Mesodermal cell (in vitro differentiated cells): Measurements from ENCODE around the gene ZNF841.
"Not testable (repeated sequence)": the region's sequence is repeated elsewhere in the genome, so short reads cannot be mapped to it uniquely, and the experiment has no call there.

Experiments used
- H3K27ac ChIP-seq: 2 replicates; pipeline ENCODE4 v1.7.0; 2013; ENCODE audit warnings: mild to moderate bottlenecking, low read depth, low read length, moderate library complexity; ENCODE audit not compliant: severe bottlenecking
- H3K36me3 ChIP-seq: 2 replicates; pipeline ENCODE4 v1.7.1; 2013; ENCODE audit warnings: mild to moderate bottlenecking, low read length, moderate library complexity; ENCODE audit not compliant: control insufficient read depth, insufficient read depth
- H3K4me1 ChIP-seq: one replicate; pipeline ENCODE4 v1.7.1; 2013; ENCODE audit warnings: mild to moderate bottlenecking, low read length; ENCODE audit not compliant: insufficient read depth, control insufficient read depth, poor library complexity, severe bottlenecking
- H3K4me3 ChIP-seq: 2 replicates; pipeline ENCODE4 v1.7.0; 2013; ENCODE audit warnings: low read length, control low read depth, mild to moderate bottlenecking; ENCODE audit not compliant: insufficient read depth, poor library complexity, severe bottlenecking; ENCODE audit errors: extremely low read depth
- H3K9me3 ChIP-seq: 2 replicates; pipeline ENCODE4 v1.7.1; 2013; ENCODE audit warnings: mild to moderate bottlenecking, low read length, moderate library complexity; ENCODE audit not compliant: control insufficient read depth
- WGBS, 2 experiments: methylation state at CpG; one replicate each; pipeline ENCODE4 v1.1.5; 2013; ENCODE audit warnings: missing lambda C conversion rate in 2 of 2; ENCODE audit not compliant: insufficient coverage in 2 of 2; 5-methylcytosine and 5-hydroxymethylcytosine counted together

ZNF841 gene

DNA sequence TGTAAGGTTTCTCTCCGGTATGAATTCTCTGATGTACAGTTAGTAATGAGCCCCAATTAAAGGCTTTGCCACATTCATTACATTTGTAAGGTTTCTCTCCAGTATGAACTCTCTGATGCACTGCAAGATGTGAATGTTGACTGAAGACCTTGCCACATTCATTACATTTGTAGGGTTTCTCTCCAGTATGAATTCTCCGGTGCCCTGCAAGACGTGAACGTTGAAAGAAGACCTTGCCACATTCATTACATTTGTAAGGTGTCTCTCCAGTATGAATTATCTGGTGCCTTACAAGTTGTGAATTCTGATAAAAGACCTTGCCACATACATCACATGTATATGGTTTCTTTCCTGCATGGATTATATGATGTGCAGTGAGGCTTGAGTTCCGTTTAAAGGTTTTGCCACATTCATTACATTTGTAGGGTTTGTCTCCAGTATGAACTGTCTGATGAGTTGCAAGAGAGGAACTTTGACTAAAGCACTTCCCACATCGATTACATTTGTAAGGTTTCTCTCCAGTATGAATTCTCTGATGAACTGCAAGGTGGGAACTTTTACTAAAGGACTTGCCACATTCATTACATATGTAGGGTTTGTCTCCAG is 29.2 kb downstream of the ZNF841 start:
- Histone ChIP-seq H3K9me3 (peaks cover 85% of the 10 kb centered on the region), H3K4me3 (no peak overlapping the region), H3K27ac (no peak overlapping the region), H3K36me3 (peaks cover 79% of the 10 kb centered on the region), H3K4me1 (no peaks in the 10 kb centered on the region)
- WGBS, 2 experiments, result 91 to 100% methylated on average over 1 to 4 of the region's 6 CpGs

DNA sequence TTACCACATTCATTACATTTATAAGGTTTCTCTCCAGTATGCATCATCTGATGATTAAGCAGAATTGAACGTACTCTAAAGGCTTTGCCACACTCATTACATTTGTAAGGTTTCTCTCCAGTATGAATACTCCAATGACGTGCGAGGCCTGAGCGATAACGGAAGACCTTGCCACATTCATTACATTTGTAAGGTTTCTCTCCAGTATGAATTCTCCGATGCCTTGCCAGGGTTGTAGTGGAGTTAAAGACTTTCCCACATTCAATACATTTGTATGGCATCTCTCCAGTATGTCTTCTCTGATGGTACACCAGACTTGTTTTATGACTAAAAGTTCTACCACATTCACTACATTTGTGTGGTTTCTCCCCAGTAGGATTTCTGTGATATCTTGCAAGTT is 30.2 kb downstream of the ZNF841 start:
- Histone ChIP-seq H3K4me1 (no peaks in the 10 kb centered on the region), H3K27ac (no peak overlapping the region), H3K4me3 (no peak overlapping the region), H3K36me3 (peaks cover 70% of the 10 kb centered on the region), H3K9me3 (peaks cover 85% of the 10 kb centered on the region)
- WGBS, 2 experiments, result 74 to 95% methylated on average over 3 of the region's 6 CpGs

DNA sequence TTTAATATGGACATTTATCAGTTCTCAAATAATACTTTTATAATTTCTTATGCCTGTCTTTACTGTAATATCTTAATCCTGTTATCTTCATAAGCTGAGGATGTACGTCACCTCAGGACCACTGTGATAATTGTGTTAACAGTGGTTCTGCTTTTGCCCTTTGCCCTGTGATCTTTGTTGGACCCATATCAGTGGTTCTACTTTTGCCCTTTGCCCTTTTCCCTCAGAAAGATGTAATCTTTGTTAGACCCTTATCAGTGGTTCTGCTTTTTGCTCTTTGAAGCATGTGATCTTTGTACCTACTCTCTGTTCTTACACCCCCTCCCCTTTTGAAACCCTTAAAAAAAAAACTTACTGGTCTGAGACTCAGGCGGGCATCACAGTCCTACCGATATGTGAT is 39.1 kb downstream of the ZNF841 start:
- H3K27ac ChIP-seq, H3K4me1 ChIP-seq, H3K36me3 ChIP-seq, H3K4me3 ChIP-seq: not testable (repeated sequence)
- peaks cover 22% of the 10 kb centered on the region for H3K9me3 ChIP-seq
- WGBS, 2 experiments, result 88 to 100% methylated on average over 3 of the region's 3 CpGs

DNA sequence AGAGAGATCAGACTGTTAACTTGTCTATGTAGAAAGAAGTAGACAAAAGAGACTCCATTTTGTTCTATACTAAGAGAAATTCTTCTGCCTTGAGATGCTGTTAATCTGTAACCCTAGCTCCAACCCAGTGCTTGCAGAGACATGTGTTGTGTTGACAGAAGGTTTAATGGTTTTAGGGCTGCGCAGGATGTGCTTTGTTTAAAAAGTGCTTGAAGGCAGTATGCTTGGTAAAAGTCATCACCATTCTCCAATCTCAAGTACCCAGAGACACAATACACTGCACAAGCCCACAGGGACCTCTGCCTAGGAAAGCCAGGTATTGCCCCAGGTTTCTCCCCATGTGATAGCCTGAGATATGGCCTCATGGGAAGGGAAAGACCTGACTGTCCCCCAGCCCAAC is 43.8 kb downstream of the ZNF841 start:
- WGBS, 2 experiments, result no CpG with 5 or more reads among the region's 1 CpG
- peaks cover 21% of the 10 kb centered on the region for H3K9me3 ChIP-seq
- not testable (repeated sequence) for H3K4me1 ChIP-seq, H3K4me3 ChIP-seq, H3K36me3 ChIP-seq, H3K27ac ChIP-seq

DNA sequence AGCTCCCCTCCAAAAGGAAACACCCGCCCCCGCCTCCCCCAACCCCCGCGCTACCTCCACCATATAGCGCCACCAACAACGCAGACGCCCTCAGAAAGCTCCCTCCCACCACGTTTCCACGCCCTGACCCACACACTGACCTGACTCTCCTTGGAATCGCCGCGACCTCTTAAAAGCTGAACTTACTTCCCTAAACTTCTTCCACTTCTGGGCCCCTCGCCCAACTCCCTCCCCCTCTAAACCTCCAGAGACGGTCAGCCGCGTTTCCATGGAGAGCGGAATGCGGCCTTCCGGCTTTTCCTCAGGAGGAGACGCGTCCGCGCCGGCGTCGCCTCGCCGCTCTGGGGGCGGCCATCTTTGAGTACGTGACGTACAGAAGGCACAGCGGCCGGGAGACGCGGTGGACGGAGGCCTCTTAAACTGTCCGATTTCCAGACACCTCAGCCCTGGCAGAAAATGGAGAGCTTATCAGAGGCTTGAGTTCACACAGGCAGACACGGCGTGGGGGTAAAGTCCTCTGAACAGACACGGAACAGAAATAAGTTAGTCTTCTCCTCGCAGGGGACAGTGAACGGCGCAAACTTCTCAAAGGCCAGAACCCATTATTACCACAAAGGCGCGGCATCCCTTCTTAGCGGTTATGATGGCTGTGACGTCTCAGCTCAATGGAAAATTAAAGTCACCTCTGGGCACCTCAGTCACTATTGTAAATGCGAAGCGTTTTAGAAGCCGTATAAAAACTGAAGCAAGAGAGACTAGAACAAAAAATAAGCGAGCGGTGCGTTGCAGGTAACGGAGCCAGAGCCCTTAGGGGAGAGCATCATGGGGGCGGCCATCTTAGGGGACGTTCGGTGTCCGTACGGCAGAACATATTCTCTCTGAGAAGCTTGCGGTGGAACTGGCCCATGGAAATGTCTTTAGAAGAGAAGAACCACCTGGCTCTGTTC is 46.7 kb downstream of the ZNF841 start, which contains the start of gene ZNF432:
Gene ZNF432 (minus strand): TSS at position 284 of the 947 bp plus-strand sequence. CDS start 1,970 bp downstream, outside the sequence.
- peaks cover 30% of the 10 kb centered on the region for H3K36me3 ChIP-seq
- H3K4me1 ChIP-seq, result no peaks in the 10 kb centered on the region
- peak within 1 kb of the TSS; percentile 55 for H3K4me3 ChIP-seq
- H3K9me3 ChIP-seq, result peaks cover 35% of the 10 kb centered on the region
- H3K27ac ChIP-seq, result peak within 1 kb of the TSS; percentile 99
- 8 to 11% methylated on average over 40 to 49 of the region's 60 CpGs for WGBS, 2 experiments

DNA sequence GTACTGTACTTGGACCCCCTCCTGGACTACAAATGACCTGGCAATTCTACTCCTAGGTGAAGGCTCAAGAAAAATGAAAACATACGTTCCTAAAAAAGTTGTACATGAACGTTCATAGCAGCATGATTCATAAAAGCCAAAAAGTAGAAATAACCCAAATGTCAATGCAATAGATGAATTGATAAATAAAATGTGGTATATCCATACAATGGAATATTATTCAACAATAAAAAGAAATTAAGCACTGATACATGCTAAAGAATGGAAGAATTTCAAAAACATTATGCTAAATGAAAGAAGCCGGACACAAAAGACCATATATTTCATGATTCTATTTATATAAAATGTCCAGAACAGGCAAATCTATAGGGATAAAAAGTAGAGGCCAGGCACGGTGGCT is 56.4 kb downstream of the ZNF841 start:
- no peak overlapping the region for H3K4me3 ChIP-seq
- no peaks in the 10 kb centered on the region for H3K4me1 ChIP-seq
- peaks cover 55% of the 10 kb centered on the region for H3K9me3 ChIP-seq
- 100% methylated on average over 2 to 3 of the region's 4 CpGs for WGBS, 2 experiments
- no peak overlapping the region for H3K27ac ChIP-seq
- peaks cover 79% of the 10 kb centered on the region for H3K36me3 ChIP-seq

DNA sequence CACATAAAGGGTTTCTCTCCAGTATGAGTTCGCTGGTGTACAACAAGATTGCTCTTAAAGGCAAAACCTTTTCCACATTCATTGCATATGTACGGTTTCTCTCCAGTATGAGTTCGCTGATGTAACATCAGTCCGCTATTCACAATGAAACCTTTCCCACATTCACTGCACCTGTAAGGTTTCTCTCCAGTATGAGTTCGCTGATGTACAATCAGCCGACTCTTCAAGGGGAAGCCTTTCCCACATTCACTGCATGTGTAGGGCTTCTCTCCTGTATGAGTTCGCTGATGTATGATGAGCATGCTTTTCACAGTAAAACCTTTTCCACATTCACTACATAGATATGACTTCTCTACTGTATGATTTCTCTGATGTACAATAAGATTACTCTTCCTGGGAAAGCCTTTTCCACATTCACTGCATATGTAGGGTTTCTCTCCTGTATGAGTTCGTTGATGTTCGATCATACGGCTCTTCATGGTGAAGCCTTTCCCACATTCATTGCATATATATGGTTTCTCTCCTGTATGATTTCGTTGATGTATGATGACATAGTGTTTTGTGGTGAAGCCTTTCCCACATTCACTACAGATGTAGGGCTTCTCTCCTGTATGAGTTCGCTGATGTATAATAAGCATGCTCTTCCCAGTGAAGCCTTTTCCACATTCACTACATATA is 61.4 kb downstream of the ZNF841 start:
- no peaks in the 10 kb centered on the region for H3K4me1 ChIP-seq
- WGBS, 2 experiments, result 92 to 100% methylated on average over 6 of the region's 12 CpGs
- H3K27ac ChIP-seq, result no peak overlapping the region
- H3K36me3 ChIP-seq, result peaks cover 86% of the 10 kb centered on the region
- H3K4me3 ChIP-seq, result no peak overlapping the region
- H3K9me3 ChIP-seq, result peaks cover 87% of the 10 kb centered on the region

DNA sequence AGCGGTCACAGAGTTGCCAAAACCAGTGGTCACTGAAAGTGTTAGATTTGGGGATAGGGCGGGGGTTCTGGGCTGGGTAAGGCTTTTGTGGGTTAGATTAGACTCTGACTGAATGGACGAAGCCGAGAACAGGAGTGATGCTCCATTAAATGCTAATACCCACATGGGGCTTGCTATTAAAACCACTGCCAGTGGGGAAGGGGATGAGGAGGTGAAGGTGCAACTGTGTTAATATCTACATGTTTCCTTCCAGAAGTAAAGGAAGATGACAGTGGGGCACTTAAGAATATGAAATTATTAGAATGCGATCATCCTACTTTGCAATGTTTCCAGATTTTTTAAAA is 66.8 kb downstream of the ZNF841 start:
- Histone ChIP-seq H3K4me1 (no peaks in the 10 kb centered on the region), H3K27ac (peak overlapping the region; percentile 96), H3K4me3 (peak overlapping the region; percentile 73), H3K9me3 (peaks cover 62% of the 10 kb centered on the region), H3K36me3 (peaks cover 63% of the 10 kb centered on the region)
- 0 to 12% methylated on average over 3 to 4 of the region's 5 CpGs for WGBS, 2 experiments

DNA sequence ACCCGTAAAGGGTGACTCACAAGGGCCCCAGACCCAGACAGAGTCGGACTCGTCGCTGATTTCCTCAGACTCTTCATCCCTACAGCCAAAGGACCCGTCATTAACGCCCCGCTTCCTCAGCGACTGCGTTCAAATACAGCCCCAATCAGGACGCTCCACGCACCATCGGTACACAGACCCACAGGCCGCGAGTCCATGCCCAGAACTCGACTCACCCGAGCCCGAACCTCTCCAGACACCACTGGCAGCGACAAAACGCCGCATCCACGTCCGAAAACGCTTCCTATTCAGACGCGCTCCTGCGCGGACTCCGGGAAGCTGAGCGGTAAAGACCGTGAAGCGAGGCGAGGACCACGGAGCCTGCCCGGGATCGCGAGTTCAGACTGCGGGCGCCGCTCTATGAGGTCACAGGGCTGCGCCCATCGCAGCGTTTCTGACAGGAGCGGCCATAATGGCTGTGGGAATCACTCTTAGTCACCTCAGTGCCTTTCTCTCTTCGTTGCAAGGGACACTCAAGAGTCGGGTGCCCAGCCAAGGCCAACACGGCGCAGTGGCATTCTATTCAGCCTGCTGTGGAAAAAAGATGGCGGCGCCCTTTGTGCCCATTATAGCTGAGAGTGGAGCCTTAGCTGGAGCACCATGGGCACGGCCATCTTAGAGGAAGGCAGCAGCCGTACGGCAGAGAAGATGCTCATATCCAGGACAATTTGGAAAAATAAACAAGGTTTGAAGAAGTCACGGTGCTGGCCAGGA is 67.4 kb downstream of the ZNF841 start, which contains the start of gene ZNF614:
Gene ZNF614 (minus strand): TSS at position 353 of the 753 bp plus-strand sequence. CDS start 2,634 bp downstream, outside the sequence.
- Histone ChIP-seq H3K9me3 (peaks cover 60% of the 10 kb centered on the region), H3K4me3 (peak within 1 kb of the TSS; percentile 73), H3K36me3 (peaks cover 63% of the 10 kb centered on the region), H3K27ac (peak within 1 kb of the TSS; percentile 96), H3K4me1 (no peaks in the 10 kb centered on the region)
- WGBS, 2 experiments, result 0% methylated on average over 46 to 48 of the region's 53 CpGs
